Measurements from ENCODE around the gene FOS.

The FOS gene

GRCh38 chr14:75277815-75278421, 710 bp upstream of the FOS start:
- peak; percentile 49 for DNase-seq

DNA sequence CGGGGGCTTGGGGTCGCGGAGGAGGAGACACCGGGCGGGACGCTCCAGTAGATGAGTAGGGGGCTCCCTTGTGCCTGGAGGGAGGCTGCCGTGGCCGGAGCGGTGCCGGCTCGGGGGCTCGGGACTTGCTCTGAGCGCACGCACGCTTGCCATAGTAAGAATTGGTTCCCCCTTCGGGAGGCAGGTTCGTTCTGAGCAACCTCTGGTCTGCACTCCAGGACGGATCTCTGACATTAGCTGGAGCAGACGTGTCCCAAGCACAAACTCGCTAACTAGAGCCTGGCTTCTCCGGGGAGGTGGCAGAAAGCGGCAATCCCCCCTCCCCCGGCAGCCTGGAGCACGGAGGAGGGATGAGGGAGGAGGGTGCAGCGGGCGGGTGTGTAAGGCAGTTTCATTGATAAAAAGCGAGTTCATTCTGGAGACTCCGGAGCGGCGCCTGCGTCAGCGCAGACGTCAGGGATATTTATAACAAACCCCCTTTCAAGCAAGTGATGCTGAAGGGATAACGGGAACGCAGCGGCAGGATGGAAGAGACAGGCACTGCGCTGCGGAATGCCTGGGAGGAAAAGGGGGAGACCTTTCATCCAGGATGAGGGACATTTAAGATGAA, 630 bp downstream of the FOS start:
- DNase-seq: peak; percentile 70

DNA sequence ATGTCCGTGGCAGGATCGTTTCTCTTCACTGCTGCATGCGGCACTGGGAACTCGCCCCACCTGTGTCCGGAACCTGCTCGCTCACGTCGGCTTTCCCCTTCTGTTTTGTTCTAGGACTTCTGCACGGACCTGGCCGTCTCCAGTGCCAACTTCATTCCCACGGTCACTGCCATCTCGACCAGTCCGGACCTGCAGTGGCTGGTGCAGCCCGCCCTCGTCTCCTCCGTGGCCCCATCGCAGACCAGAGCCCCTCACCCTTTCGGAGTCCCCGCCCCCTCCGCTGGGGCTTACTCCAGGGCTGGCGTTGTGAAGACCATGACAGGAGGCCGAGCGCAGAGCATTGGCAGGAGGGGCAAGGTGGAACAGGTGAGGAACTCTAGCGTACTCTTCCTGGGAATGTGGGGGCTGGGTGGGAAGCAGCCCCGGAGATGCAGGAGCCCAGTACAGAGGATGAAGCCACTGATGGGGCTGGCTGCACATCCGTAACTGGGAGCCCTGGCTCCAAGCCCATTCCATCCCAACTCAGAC, 1.2 kb downstream of the FOS start:
- no peak for DNase-seq

- DNase-seq: peak; percentile 25
Measured at GRCh38 chr14:75280291-75280830, 1.7 kb downstream of the FOS start.

DNA sequence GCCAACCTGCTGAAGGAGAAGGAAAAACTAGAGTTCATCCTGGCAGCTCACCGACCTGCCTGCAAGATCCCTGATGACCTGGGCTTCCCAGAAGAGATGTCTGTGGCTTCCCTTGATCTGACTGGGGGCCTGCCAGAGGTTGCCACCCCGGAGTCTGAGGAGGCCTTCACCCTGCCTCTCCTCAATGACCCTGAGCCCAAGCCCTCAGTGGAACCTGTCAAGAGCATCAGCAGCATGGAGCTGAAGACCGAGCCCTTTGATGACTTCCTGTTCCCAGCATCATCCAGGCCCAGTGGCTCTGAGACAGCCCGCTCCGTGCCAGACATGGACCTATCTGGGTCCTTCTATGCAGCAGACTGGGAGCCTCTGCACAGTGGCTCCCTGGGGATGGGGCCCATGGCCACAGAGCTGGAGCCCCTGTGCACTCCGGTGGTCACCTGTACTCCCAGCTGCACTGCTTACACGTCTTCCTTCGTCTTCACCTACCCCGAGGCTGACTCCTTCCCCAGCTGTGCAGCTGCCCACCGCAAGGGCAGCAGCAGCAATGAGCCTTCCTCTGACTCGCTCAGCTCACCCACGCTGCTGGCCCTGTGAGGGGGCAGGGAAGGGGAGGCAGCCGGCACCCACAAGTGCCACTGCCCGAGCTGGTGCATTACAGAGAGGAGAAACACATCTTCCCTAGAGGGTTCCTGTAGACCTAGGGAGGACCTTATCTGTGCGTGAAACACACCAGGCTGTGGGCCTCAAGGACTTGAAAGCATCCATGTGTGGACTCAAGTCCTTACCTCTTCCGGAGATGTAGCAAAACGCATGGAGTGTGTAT, 2.4 kb downstream of the FOS start:
- peak; percentile 52 for DNase-seq

DNA sequence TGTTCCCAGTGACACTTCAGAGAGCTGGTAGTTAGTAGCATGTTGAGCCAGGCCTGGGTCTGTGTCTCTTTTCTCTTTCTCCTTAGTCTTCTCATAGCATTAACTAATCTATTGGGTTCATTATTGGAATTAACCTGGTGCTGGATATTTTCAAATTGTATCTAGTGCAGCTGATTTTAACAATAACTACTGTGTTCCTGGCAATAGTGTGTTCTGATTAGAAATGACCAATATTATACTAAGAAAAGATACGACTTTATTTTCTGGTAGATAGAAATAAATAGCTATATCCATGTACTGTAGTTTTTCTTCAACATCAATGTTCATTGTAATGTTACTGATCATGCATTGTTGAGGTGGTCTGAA, 3.0 kb downstream of the FOS start:
- DNase-seq: peak; percentile 51

DNA sequence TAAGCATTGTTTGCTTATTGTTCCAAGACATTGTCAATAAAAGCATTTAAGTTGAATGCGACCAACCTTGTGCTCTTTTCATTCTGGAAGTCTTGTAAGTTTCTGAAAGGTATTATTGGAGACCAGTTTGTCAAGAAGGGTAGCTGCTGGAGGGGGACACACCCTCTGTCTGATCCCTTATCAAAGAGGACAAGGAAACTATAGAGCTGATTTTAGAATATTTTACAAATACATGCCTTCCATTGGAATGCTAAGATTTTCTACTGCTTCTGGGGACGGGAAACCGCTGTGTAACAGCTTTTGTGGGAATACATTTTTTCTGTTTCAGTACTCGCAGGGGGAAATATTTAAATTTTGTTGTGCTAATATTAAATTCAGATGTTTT, 3.5 kb downstream of the FOS start:
- no peak for DNase-seq

- peak; percentile 73 for DNase-seq
Measured at GRCh38 chr14:75282555-75283161, 4.0 kb downstream of the FOS start.

DNA sequence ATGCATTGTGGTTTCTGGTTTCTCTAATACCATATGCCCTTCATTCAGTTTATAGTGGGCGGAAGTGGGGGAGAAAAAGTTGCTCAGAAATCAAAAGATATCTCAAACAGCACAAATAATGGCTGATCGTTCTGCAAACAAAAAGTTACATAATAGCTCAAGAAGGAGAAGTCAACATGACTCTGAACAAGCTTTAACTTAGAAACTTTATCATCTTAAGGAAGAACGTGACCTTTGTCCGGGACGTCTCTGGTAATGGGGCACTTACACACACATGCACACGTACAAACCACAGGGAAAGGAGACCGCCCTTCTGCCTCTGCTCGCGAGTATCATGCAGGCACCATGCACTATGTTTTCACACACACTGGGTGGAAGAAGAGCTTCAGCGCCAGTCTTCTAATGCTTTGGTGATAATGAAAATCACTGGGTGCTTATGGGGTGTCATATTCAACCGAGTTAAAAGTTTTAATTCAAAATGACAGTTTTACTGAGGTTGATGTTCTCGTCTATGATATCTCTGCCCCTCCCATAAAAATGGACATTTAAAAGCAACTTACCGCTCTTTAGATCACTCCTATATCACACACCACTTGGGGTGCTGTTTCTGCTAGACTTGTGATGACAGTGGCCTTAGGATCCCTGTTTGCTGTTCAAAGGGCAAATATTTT, 4.7 kb downstream of the FOS start:
- peak; percentile 72 for DNase-seq

DNA sequence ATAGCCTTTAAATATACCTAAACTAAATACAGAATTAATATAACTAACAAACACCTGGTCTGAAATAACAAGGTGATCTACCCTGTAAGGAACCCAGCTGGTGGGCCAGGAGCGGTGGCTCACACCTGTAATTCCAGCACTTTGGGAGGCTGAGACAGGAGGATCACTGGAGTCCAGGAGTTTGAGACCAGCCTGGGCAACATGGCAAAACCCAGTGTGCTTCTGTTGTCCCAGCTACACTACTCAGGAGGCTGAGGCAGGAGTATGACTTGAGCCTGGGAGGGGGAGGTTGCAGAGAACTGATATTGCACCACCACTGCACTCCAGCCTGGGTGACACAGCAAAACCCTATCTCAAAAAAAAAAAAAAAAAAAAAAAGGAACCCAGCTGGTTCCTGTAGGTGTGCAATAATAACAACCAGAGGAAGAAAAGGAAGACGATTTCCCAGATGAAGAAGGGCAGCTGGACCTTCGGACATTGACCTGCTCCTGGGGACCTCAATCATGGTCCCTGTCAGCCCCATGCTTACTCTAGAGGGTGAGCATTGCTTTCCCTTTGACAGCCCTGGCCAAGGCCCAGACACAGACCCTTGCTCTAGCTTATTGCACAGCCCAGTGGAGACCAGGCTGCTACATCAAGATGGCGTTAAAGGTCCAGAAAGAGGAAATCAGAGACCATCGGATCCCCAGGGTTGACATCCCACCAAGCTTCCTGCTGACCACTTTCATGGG, 5.4 kb downstream of the FOS start:
- DNase-seq: peak; percentile 53

DNA sequence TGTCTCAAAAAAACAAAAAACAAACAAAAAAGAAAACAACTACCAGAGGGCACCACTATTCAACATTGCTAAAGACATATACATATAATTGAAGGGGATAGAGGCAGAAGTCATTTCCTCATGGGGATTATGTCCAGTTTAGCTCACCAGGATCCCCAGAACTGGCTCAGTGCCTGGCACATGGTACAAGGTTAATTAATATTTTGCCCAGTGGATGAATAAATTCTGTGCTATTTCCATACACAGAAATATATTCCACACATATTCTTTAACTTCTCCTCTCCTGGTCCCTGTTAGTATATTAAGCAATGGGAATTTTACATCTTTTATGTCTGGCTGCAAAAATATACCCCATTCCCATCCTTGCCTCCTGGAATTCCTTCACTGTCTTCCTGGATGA, 6.7 kb downstream of the FOS start:
- DNase-seq: no peak

GRCh38 chr14:75286313-75286712, 7.7 kb downstream of the FOS start:
- no peak for DNase-seq

GRCh38 chr14:75289840-75290388, 11.3 kb downstream of the FOS start:
- DNase-seq: no peak

DNA sequence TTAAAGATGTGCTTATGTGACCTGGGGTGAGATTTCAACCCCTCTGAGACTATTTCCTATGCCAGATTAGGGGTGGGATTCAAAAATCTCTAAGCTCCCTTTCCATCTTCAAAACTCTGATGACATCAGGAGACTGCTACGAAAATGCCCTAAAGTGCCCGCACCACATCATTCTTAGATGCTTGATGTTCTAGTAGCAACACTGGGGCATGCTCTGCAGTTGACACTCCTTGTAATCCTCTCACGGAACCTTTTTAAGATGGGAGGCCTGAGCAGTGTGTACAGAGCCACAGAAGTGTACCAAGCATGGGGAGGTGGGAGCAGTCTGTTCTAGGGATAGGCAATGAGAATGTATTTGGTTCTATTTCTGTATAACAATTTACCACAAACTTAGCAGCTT, 12.2 kb downstream of the FOS start:
- no peak for DNase-seq

- no peak for DNase-seq
Measured at GRCh38 chr14:75291331-75291730, 12.7 kb downstream of the FOS start.

GRCh38 chr14:75292101-75292563, 13.5 kb downstream of the FOS start:
- DNase-seq: no peak

- DNase-seq: no peak
Measured at GRCh38 chr14:75292886-75293285, 14.3 kb downstream of the FOS start.

- DNase-seq: peak; percentile 94
Measured at GRCh38 chr14:75293920-75294648, 15.5 kb downstream of the FOS start.

GRCh38 chr14:75294649-75295033, 16.0 kb downstream of the FOS start:
- DNase-seq: no peak

GRCh38 chr14:75295061-75295461, 16.4 kb downstream of the FOS start:
- no peak for DNase-seq

Measured in central memory CD4-positive, alpha-beta T cell (primary cell).